B cell (primary cell): Measurements from ENCODE around the gene ZNF425.

Experiments
- CTCF ChIP-seq: fragments of 200-600 bp; IDR thresholded peaks from one replicate; pipeline ENCODE4 v1.8.0; 2022; ENCODE audit warnings: antibody characterized with exemption, mild to moderate bottlenecking
- EZH2 ChIP-seq: IDR thresholded peaks from 2 replicates; pipeline ENCODE4 v1.6.1; 2012; ENCODE audit warnings: borderline replicate concordance, low read depth, mild to moderate bottlenecking, moderate library complexity, low read length; ENCODE audit not compliant: insufficient read depth, poor library complexity, severe bottlenecking

- TF ChIP-seq CTCF: no peak
- TF ChIP-seq EZH2: no peak
Observed at GRCh38 chr7:149084407-149084806, 41.7 kb downstream of the ZNF425 start.
